HepG2 (cell line): ENCODE data around the gene PPP2R2D. TPM values are rescaled to one million over a fixed set of nuclear protein-coding genes. Genes with fewer than 3 reads are reported as not detected.

Experiments used
- ATAC-seq: fragments of 200-7000 bp; cut with Tn5 transposase; 3 replicates; pipeline ENCODE4 v1.9.1; 2020; ENCODE audit warnings: mild to moderate bottlenecking, moderate library complexity
- BruUV-seq: library from RNA; stranded (reverse); fragments of 400-500 nt; replicated peaks from 2 replicates; lab custom pipeline; 2021; lab: Mats Ljungman, UMichigan
- CTCF ChIA-PET: fragments of 300-600 bp; formaldehyde crosslinking; extraction: SDS; loops from one replicate; lab custom pipeline; 2021; ENCODE audit warnings: low total read pairs, inconsistent platforms, low intra/inter-chr PET ratio; lab: Yijun Ruan, JAX
- POLR2A ChIA-PET: fragments of 350-600 bp; sonication (Branson Sonifier 250); formaldehyde crosslinking; loops from one replicate; lab custom pipeline; 2020; ENCODE audit warnings: antibody characterized with exemption, inconsistent platforms; lab: Yijun Ruan, JAX
- DNase-seq: peaks from one replicate; pipeline ENCODE4 v3.0.0-alpha.2; 2015; ENCODE audit warnings: low spot score
- FAIRE-seq: peaks from 3 replicates; lab custom pipeline; 2011; peaks lifted over from hg19 to GRCh38; lab: Jason Lieb, UNC
- H2AFZ ChIP-seq: one replicate; pipeline ENCODE4 v1.6.1; 2011; ENCODE audit warnings: low read length, inconsistent platforms
- H3K27ac ChIP-seq: fragments of 300-600 bp; 3 replicates; pipeline ENCODE4 v1.8.0; 2011; ENCODE audit warnings: mixed run types, mild to moderate bottlenecking, mixed read lengths, low read length, inconsistent platforms; ENCODE audit not compliant: insufficient read depth; ENCODE audit errors: extremely low read length
- H3K27me3 ChIP-seq, 2 experiments: fragments of 200-600 bp in 1 of 2; 2 replicates in 1 of 2; 3 replicates in 1 of 2; pipeline versions ENCODE4 v1.6.0 to v1.8.0; 2011; ENCODE audit warnings: low read length in 2 of 2, mild to moderate bottlenecking in 2 of 2, moderate library complexity in 2 of 2, inconsistent platforms in 1 of 2; ENCODE audit not compliant: insufficient read depth in 2 of 2, control insufficient read depth in 1 of 2
- H3K36me3 ChIP-seq, 2 experiments: fragments of 200-600 bp in 1 of 2; replicated peaks in 1 of 2; 2 replicates in 1 of 2; 3 replicates in 1 of 2; pipeline versions ENCODE4 v1.5.1 to v1.8.0; 2011; ENCODE audit warnings: low read length in 2 of 2, inconsistent platforms in 1 of 2; ENCODE audit not compliant: insufficient read depth in 2 of 2, control insufficient read depth in 1 of 2
- H3K4me1 ChIP-seq: 2 replicates; pipeline ENCODE4 v1.5.1; 2012; ENCODE audit warnings: low read length, inconsistent platforms; ENCODE audit not compliant: insufficient read depth
- H3K4me2 ChIP-seq: 2 replicates; pipeline ENCODE4 v1.6.0; 2011; ENCODE audit warnings: low read depth, low read length, inconsistent platforms
- H3K4me3 ChIP-seq, 3 experiments: fragments of 200-600 bp in 1 of 3; sonication (generic), shearing (Covaris generic) in 1 of 3; replicated peaks in 1 of 3; 2 replicates each; pipeline ENCODE4 v1.5.1; 2011 to 2016; ENCODE audit warnings: low read length in 3 of 3, inconsistent platforms in 2 of 3, low read depth in 2 of 3, mild to moderate bottlenecking in 2 of 3, control low read depth in 1 of 3, mixed read lengths in 1 of 3; ENCODE audit not compliant: insufficient read depth in 1 of 3
- H3K79me2 ChIP-seq: one replicate; pipeline ENCODE4 v1.6.1; 2011; ENCODE audit warnings: low read length, inconsistent platforms; ENCODE audit not compliant: insufficient read depth
- H3K9ac ChIP-seq: 2 replicates; pipeline ENCODE4 v1.6.0; 2011; ENCODE audit warnings: mild to moderate bottlenecking, low read depth, low read length, inconsistent platforms; ENCODE audit not compliant: insufficient read depth
- H3K9me3 ChIP-seq: 2 replicates; pipeline ENCODE4 v1.5.1; 2012; ENCODE audit warnings: mild to moderate bottlenecking, low read length
- H4K20me1 ChIP-seq: 2 replicates; pipeline ENCODE4 v1.6.0; 2011; ENCODE audit warnings: inconsistent platforms, mild to moderate bottlenecking, low read length, moderate library complexity; ENCODE audit not compliant: insufficient read depth
- BHLHE40 ChIP-seq: IDR thresholded peaks from 2 replicates; pipeline ENCODE4 v1.6.1; 2011; ENCODE audit warnings: low read length, improper control_type of control experiment
- EHMT2 ChIP-seq: fragments of 200-600 bp; sonication (generic); IDR thresholded peaks from 2 replicates; pipeline ENCODE4 v1.7.0; 2017; ENCODE audit warnings: antibody characterized with exemption, low read depth, low read length, borderline replicate concordance
- ETV6 ChIP-seq: sonication (generic); formaldehyde crosslinking; conservative IDR thresholded peaks from 2 replicates; pipeline ENCODE4 v1.4.0; 2020; ENCODE audit warnings: missing genetic modification reagents
- JUN ChIP-seq: sonication (generic); formaldehyde crosslinking; IDR thresholded peaks from 2 replicates; pipeline ENCODE4 v1.4.0; 2020; ENCODE audit warnings: mild to moderate bottlenecking, missing genetic modification reagents
- RXRA ChIP-seq: sonication (generic); formaldehyde crosslinking; IDR thresholded peaks from 2 replicates; pipeline ENCODE4 v1.5.1; 2020; ENCODE audit warnings: missing genetic modification reagents
- STAG1 ChIP-seq: sonication (generic); formaldehyde crosslinking; IDR thresholded peaks from 2 replicates; pipeline ENCODE4 v1.4.0; 2020; ENCODE audit warnings: missing genetic modification reagents
- ZNF160 ChIP-seq: sonication (generic); formaldehyde crosslinking; IDR thresholded peaks from 2 replicates; pipeline ENCODE4 v1.8.0; 2022; ENCODE audit warnings: mild to moderate bottlenecking, inconsistent platforms, missing genetic modification reagents
- ZSCAN25 ChIP-seq: sonication (generic); formaldehyde crosslinking; IDR thresholded peaks from 2 replicates; pipeline ENCODE4 v1.8.0; 2022; ENCODE audit warnings: mild to moderate bottlenecking, missing genetic modification reagents
- WGBS: methylation state at CpG from one replicate; pipeline ENCODE4 v1.1.6; 2017; ENCODE audit warnings: low lambda C conversion rate; 5-methylcytosine and 5-hydroxymethylcytosine counted together
- in situ Hi-C: cut with HindIII; loops from 2 replicates; pipeline ENCODE4 v1.10.0; 2017; ENCODE audit warnings: low pct_unique_long_range_greater_than_20kb; ENCODE audit not compliant: extremely low pct_ligation_motif_present
- intact Hi-C: fragments of 100-400 bp; cut with micrococcal nuclease; formaldehyde crosslinking; loops from one replicate; pipeline ENCODE4 v1.10.0; 2022; ENCODE audit not compliant: unreplicated experiment
- polyA plus RNA-seq, 8 experiments: library from polyadenylated mRNA; depleted of rRNA in 3 of 8; stranded (reverse) in 7 of 8; unstranded in 1 of 8; fragments of >200 nt; fragmentation: Illumina TruSeq in 4 of 8; extraction: Trizol in 4 of 8; gene quantifications; 2 replicates each; pipeline versions ENCODE4 v1.2.1 to v1.2.3, GENCODE V29; 2011 to 2016; ENCODE audit warnings: low read depth in 4 of 8, missing spikeins in 1 of 8, mixed read lengths in 1 of 8; ENCODE audit not compliant: insufficient read depth in 1 of 8
- total RNA-seq, 5 experiments: library from RNA; depleted of rRNA; stranded (reverse); fragments of >200 nt; fragmentation: Illumina TruSeq; extraction: Trizol; gene quantifications; 2 replicates each; pipeline ENCODE4 v1.2.3, GENCODE V29; 2016; ENCODE audit warnings: low read depth in 1 of 5
- TF ChIP-seq, protein P1 (sequence below): IDR thresholded peaks from 2 replicates; pipeline ENCODE4 v1.6.1; 2012; ENCODE audit warnings: inconsistent platforms
- TF ChIP-seq, protein P2 (sequence below): sonication (generic); formaldehyde crosslinking; IDR thresholded peaks from 2 replicates; pipeline ENCODE4 v1.5.1; 2020; ENCODE audit warnings: mild to moderate bottlenecking, missing genetic modification reagents, moderate library complexity
- TF ChIP-seq, protein P3 (sequence below): fragments of 450-650 bp; IDR thresholded peaks from 2 replicates; pipeline ENCODE4 v1.6.1; 2017; ENCODE audit warnings: mild to moderate bottlenecking
- TF ChIP-seq, protein P4 (sequence below): sonication (generic); formaldehyde crosslinking; IDR thresholded peaks from 2 replicates; pipeline ENCODE4 v1.8.1; 2023; ENCODE audit warnings: mild to moderate bottlenecking, missing genetic modification reagents

Gene PPP2R2D
- total and polyA plus RNA-seq, 2 of the 13 experiments (the other 11 are each of a cell fraction or from before 2014, with no cell fraction given), result 32.7 to 33.2 TPM

DNA sequence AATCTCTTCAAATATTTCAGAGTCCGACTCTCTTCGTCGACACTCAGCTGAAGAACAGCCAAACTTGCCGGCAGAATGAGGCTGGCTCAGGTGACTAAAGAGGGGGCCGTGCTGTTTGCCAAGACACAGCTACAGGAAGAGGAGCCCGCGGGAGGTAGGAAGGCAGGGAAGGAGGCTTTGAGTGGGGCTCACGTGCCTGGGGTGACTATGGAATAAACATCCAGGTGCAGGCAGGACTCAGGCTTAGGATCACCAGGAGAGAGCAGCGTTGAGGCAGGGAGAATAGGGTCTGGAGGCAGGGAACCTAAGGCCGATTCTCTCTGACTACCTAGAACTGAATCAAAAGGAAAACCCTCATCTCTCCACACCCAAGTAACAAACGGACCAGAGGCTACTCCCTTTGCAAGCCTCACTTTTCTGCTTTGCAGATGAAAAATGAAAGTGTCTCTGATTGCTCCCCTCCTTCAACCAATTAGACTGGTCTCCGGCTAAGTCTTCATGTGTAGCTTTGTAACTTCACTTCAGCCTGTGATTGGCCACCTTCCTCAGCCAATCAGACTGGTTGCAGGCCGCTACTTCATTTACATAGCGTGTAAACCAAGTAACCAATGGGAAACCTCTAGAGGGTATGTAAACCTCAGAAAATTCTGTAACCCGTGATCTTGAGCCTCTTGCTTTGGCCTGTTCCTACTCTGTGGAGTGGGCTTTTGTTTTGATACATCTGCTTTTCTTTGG is 100.6 kb downstream of the PPP2R2D start (continued):
- TF ChIP-seq ZNF160 (CRISPR knock-in tag) (no peak), STAG1 (CRISPR knock-in tag) (peak; percentile 29), JUN (no peak), ETV6 (CRISPR knock-in tag) (no peak), BHLHE40 (peak; percentile 78), EHMT2 (no peak), RXRA (0 out of 2 replicates have a peak, but pooled peaks have one; percentile 12)
- TF ChIP-seq, protein P1, sequence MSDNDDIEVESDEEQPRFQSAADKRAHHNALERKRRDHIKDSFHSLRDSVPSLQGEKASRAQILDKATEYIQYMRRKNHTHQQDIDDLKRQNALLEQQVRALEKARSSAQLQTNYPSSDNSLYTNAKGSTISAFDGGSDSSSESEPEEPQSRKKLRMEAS, result 0 out of 2 replicates have a peak, but pooled peaks have one; percentile 16
- TF ChIP-seq, protein P2, sequence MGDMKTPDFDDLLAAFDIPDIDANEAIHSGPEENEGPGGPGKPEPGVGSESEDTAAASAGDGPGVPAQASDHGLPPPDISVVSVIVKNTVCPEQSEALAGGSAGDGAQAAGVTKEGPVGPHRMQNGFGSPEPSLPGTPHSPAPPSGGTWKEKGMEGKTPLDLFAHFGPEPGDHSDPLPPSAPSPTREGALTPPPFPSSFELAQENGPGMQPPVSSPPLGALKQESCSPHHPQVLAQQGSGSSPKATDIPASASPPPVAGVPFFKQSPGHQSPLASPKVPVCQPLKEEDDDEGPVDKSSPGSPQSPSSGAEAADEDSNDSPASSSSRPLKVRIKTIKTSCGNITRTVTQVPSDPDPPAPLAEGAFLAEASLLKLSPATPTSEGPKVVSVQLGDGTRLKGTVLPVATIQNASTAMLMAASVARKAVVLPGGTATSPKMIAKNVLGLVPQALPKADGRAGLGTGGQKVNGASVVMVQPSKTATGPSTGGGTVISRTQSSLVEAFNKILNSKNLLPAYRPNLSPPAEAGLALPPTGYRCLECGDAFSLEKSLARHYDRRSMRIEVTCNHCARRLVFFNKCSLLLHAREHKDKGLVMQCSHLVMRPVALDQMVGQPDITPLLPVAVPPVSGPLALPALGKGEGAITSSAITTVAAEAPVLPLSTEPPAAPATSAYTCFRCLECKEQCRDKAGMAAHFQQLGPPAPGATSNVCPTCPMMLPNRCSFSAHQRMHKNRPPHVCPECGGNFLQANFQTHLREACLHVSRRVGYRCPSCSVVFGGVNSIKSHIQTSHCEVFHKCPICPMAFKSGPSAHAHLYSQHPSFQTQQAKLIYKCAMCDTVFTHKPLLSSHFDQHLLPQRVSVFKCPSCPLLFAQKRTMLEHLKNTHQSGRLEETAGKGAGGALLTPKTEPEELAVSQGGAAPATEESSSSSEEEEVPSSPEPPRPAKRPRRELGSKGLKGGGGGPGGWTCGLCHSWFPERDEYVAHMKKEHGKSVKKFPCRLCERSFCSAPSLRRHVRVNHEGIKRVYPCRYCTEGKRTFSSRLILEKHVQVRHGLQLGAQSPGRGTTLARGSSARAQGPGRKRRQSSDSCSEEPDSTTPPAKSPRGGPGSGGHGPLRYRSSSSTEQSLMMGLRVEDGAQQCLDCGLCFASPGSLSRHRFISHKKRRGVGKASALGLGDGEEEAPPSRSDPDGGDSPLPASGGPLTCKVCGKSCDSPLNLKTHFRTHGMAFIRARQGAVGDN, result peak; percentile 60

DNA sequence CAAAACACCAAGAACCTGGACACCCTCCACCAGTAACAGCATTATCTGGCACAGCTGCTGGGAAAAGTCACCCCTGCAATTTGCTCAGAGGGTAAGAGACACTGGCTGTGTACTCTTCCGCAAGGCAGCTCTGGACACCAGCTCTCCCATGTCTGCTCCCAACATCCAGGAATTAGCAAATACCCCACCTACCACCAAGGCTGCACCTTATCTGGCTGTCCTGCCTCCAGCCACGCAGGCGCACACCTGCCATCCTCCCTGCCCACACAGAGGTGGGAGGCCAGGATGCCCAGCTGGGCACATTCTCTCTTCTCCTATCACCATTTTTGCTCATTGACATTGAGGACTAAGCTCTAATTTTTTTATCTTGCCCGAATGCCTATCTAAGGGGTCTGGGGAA is 101.2 kb downstream of the PPP2R2D start:
- H3K36me3 ChIP-seq, result no peaks in the 10 kb centered on the region
- FAIRE-seq (no peak), DNase-seq (no peak), ATAC-seq (no peak)
- no peak overlapping the region for H3K27ac ChIP-seq
- H2AFZ ChIP-seq, result no peak overlapping the region
- in situ Hi-C loops (no loop called here), intact Hi-C loops (no loop called here)
- POLR2A ChIA-PET, result interaction anchor here (1.5 kb wide), 1 partner anchor 21 kb away, joined by 4 read pairs; the partner anchor contains the start of gene BNIP3
- peaks cover 0 to 4% of the 10 kb centered on the region in 2 experiments; a peak in 1 of 5 replicates for H3K27me3 ChIP-seq
- H3K9me3 ChIP-seq, result peaks cover 13% of the 10 kb centered on the region
- H3K79me2 ChIP-seq, result no peaks in the 10 kb centered on the region
- 61% methylated on average over 4 of the region's 4 CpGs for WGBS
- H3K4me3 ChIP-seq, result no peak overlapping the region
- H3K9ac ChIP-seq, result no peak overlapping the region
- H3K4me1 ChIP-seq, result peaks cover 73% of the 10 kb centered on the region
- CTCF ChIA-PET, result no interaction called here
- no TSS peak for BruUV-seq
- H4K20me1 ChIP-seq, result no peaks in the 10 kb centered on the region
- peak overlapping the region; percentile 64 for H3K4me2 ChIP-seq
- TF ChIP-seq ZSCAN25 (CRISPR knock-in tag), result 0 out of 2 replicates have a peak, but pooled peaks have one; percentile 21
- TF ChIP-seq, protein P3, sequence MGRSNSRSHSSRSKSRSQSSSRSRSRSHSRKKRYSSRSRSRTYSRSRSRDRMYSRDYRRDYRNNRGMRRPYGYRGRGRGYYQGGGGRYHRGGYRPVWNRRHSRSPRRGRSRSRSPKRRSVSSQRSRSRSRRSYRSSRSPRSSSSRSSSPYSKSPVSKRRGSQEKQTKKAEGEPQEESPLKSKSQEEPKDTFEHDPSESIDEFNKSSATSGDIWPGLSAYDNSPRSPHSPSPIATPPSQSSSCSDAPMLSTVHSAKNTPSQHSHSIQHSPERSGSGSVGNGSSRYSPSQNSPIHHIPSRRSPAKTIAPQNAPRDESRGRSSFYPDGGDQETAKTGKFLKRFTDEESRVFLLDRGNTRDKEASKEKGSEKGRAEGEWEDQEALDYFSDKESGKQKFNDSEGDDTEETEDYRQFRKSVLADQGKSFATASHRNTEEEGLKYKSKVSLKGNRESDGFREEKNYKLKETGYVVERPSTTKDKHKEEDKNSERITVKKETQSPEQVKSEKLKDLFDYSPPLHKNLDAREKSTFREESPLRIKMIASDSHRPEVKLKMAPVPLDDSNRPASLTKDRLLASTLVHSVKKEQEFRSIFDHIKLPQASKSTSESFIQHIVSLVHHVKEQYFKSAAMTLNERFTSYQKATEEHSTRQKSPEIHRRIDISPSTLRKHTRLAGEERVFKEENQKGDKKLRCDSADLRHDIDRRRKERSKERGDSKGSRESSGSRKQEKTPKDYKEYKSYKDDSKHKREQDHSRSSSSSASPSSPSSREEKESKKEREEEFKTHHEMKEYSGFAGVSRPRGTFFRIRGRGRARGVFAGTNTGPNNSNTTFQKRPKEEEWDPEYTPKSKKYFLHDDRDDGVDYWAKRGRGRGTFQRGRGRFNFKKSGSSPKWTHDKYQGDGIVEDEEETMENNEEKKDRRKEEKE, result no peak
- TF ChIP-seq, protein P4, sequence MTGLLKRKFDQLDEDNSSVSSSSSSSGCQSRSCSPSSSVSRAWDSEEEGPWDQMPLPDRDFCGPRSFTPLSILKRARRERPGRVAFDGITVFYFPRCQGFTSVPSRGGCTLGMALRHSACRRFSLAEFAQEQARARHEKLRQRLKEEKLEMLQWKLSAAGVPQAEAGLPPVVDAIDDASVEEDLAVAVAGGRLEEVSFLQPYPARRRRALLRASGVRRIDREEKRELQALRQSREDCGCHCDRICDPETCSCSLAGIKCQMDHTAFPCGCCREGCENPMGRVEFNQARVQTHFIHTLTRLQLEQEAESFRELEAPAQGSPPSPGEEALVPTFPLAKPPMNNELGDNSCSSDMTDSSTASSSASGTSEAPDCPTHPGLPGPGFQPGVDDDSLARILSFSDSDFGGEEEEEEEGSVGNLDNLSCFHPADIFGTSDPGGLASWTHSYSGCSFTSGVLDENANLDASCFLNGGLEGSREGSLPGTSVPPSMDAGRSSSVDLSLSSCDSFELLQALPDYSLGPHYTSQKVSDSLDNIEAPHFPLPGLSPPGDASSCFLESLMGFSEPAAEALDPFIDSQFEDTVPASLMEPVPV (CRISPR knock-in tag), result no peak
